H1 (cell line): ENCODE data around the gene EBF3. TPM values are rescaled to one million over a fixed set of nuclear protein-coding genes. Genes with fewer than 3 reads are reported as not detected.

Source experiments
- RNF2 ChIP-seq: fragments of 200-900, 300-1000 bp; sonication (generic); IDR thresholded peaks from 2 replicates; pipeline ENCODE4 v1.7.1; 2016; ENCODE audit warnings: borderline replicate concordance, low read depth, mild to moderate bottlenecking, antibody characterized with exemption, low read length; ENCODE audit not compliant: poor library complexity, severe bottlenecking; ENCODE audit errors: missing control alignments
- polyA plus RNA-seq, 7 experiments: library from polyadenylated mRNA; depleted of rRNA in 3 of 7; stranded (reverse) in 5 of 7; unstranded in 2 of 7; fragments of >200 nt in 5 of 7; fragments of 200-250 nt in 2 of 7; gene quantifications; 1 replicate in 5 of 7; 2 replicates in 1 of 7; 4 replicates in 1 of 7; pipeline versions ENCODE4 v1.2.1 to v1.2.3, GENCODE V29; 2011 to 2013; ENCODE audit warnings: missing spikeins in 2 of 7, mixed read lengths in 2 of 7
- total RNA-seq: library from RNA; stranded (reverse); fragmentation: NEBNext Ultra II Directional; extraction: Animal tissue kit (Norgen Biotek cat#: 25700); gene quantifications from 2 replicates; pipeline ENCODE4 v1.2.1, GENCODE V29; 2021

The EBF3 gene
- total and polyA plus RNA-seq, 2 of the 8 experiments (the other 6 are each of a cell fraction or from before 2014, with no cell fraction given): 0.08 to 0.26 TPM

- TF ChIP-seq RNF2: no peak
Measured at GRCh38 chr10:129890170-129890569, 73.9 kb downstream of the EBF3 start (continued).
